ENCODE data around the gene CCDC3. TPM values are rescaled to one million over a fixed set of nuclear protein-coding genes. Genes with fewer than 3 reads are reported as not detected.

CCDC3 gene
- total RNA-seq, 1 donor from 2014 or later: 1.1 TPM

DNA sequence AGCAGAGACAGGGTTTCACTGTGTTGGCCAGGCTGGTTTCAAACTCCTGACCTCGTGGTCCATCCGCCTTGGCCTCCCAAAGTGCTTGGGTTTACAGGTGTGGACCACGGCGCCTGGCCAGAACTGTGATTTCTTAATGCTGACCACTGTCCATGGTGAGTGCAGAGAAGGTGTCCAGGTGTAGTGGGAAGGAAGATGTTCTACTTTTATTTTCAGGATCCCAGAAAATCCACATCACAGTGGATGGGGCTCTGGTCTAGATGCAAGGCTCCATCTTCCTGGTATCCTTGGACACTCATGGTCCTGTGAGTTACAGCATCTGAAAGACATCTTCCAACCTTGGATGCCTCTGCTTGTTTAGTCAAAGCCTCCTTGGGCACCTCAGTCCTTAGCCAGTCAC is 92.7 kb downstream of the CCDC3 start:
- no peaks in the 10 kb centered on the region for H3K36me3 Mint-ChIP-seq (ENCODE audit: insufficient read depth)
- H3K9me3 Mint-ChIP-seq (ENCODE audit: low read depth): peaks cover 11% of the 10 kb centered on the region
- no peak for DNase-seq (ENCODE audit: low spot score, unreplicated experiment)
- TF ChIP-seq, protein P1, sequence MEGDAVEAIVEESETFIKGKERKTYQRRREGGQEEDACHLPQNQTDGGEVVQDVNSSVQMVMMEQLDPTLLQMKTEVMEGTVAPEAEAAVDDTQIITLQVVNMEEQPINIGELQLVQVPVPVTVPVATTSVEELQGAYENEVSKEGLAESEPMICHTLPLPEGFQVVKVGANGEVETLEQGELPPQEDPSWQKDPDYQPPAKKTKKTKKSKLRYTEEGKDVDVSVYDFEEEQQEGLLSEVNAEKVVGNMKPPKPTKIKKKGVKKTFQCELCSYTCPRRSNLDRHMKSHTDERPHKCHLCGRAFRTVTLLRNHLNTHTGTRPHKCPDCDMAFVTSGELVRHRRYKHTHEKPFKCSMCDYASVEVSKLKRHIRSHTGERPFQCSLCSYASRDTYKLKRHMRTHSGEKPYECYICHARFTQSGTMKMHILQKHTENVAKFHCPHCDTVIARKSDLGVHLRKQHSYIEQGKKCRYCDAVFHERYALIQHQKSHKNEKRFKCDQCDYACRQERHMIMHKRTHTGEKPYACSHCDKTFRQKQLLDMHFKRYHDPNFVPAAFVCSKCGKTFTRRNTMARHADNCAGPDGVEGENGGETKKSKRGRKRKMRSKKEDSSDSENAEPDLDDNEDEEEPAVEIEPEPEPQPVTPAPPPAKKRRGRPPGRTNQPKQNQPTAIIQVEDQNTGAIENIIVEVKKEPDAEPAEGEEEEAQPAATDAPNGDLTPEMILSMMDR (IDR thresholded peaks at IDR 0.05; ENCODE audit: unreplicated experiment): no peak
- peaks cover 11% of the 10 kb centered on the region for H3K27me3 Mint-ChIP-seq
- H3K4me3 Mint-ChIP-seq (ENCODE audit: low read depth): no peak overlapping the region
- peaks cover 5% of the 10 kb centered on the region for H3K4me1 Mint-ChIP-seq (ENCODE audit: low read depth)
- no peak overlapping the region for H3K27ac Mint-ChIP-seq

DNA sequence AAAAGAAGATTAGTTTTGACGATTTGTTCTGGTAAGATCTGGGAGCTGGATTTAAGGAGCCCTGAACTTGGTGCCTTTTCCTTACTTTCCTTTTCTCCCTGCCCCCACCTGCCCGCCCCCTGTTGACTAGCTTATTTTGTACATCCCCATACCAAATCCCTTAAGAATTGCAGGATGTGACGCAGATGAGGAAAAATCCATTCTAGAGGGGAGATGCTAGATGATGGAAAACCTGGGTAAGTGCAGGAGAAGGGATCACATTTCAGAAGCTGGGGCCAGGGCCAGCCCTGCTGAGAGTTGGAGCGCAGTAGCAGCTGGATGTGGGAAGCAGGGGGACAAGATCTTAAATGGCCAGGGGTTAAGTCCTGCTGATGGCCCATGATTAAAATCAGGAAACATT is 93.9 kb downstream of the CCDC3 start:
- Mint-ChIP-seq H3K27me3 (peaks cover 11% of the 10 kb centered on the region), H3K4me1 (ENCODE audit: low read depth) (peaks cover 5% of the 10 kb centered on the region), H3K4me3 (ENCODE audit: low read depth) (no peak overlapping the region), H3K36me3 (ENCODE audit: insufficient read depth) (no peaks in the 10 kb centered on the region), H3K9me3 (ENCODE audit: low read depth) (peaks cover 9% of the 10 kb centered on the region), H3K27ac (no peak overlapping the region)
- TF ChIP-seq, protein P1 (IDR thresholded peaks at IDR 0.05; ENCODE audit: unreplicated experiment): no peak
- no peak for DNase-seq (ENCODE audit: low spot score, unreplicated experiment)

DNA sequence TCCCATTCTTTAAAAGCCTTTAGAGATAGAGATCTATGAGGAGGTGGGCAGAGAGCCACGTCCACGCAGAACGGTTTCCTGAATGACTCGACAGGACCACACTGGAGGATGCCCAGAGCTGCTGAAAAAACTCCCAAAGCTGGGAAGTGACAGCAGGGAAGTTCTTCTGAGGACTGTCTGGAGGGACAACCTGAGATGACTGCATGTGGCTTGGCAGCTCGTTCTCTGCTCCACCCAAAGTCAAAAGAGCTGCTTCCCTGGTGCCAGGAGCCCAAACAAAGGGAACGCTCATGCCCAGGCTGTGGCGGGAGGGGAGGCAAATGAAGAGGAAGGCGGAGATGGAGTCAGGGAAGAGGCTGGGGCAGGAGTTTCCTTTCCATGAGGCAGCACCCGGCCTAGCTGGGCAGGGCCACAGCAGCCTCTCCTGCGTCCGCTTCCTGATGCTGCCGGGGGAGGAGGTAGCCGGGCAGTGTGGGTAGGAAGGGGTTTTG is 95.4 kb downstream of the CCDC3 start:
- TF ChIP-seq, protein P1 (IDR thresholded peaks at IDR 0.05; ENCODE audit: unreplicated experiment): no peak
- H3K4me3 Mint-ChIP-seq (ENCODE audit: low read depth): no peak overlapping the region
- no peak overlapping the region for H3K27ac Mint-ChIP-seq
- peaks cover 14% of the 10 kb centered on the region for H3K27me3 Mint-ChIP-seq
- peaks cover 5% of the 10 kb centered on the region for H3K4me1 Mint-ChIP-seq (ENCODE audit: low read depth)
- DNase-seq (ENCODE audit: low spot score, unreplicated experiment): no peak
- H3K36me3 Mint-ChIP-seq (ENCODE audit: insufficient read depth): no peaks in the 10 kb centered on the region
- H3K9me3 Mint-ChIP-seq (ENCODE audit: low read depth): no peaks in the 10 kb centered on the region

DNA sequence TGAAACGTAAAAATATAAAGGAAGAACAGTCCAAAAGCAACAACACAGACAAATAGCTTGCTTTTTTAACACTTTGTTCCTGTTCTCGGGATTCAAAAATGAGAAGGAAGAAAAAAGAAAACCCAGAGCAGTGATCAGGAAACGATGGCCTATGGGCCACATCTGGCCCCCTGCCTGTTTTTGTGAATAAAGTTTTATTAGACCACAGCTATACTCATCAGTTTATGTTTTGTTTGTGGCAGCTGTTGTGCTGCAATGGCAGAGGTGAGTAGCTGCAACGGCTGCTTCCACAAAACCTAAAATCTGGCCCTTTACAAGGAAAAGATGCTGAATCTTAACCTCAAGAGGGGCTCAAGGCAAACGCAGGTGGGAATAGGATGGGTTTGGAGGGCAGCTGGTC is 96.4 kb downstream of the CCDC3 start:
- TF ChIP-seq, protein P1 (IDR thresholded peaks at IDR 0.05; ENCODE audit: unreplicated experiment): no peak
- Mint-ChIP-seq H3K27ac (no peak overlapping the region), H3K4me1 (ENCODE audit: low read depth) (peaks cover 4% of the 10 kb centered on the region), H3K27me3 (peaks cover 14% of the 10 kb centered on the region), H3K4me3 (ENCODE audit: low read depth) (no peak overlapping the region), H3K9me3 (ENCODE audit: low read depth) (no peaks in the 10 kb centered on the region), H3K36me3 (ENCODE audit: insufficient read depth) (no peaks in the 10 kb centered on the region)
- no peak for DNase-seq (ENCODE audit: low spot score, unreplicated experiment)

DNA sequence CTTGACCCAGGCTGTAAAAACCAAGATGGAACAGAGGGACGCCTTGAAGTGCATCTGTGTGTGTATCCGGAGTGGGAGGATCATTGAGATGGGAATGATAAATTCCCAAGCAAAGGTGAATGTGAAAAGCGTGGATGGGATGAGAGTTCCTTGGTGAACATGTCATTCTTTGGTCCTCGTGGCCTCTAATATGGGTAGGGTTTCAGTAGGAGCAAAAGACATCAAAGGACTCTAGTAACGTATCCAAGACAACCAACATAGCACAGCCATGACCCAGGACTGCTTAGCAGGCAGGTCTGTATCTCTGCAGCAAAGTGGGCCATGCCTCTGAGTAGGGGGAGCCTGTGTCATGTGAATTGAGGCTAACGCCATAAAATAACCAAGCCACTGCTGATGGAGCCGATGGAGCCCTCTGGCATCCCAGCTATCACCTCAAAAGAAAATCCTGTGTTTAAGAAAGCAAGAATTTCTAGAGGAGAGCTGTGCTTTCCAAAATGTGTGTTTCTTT is 98.6 kb downstream of the CCDC3 start:
- TF ChIP-seq, protein P1 (IDR thresholded peaks at IDR 0.05; ENCODE audit: unreplicated experiment): no peak
- peaks cover 10% of the 10 kb centered on the region for H3K27me3 Mint-ChIP-seq
- no peak for DNase-seq (ENCODE audit: low spot score, unreplicated experiment)
- no peaks in the 10 kb centered on the region for H3K36me3 Mint-ChIP-seq (ENCODE audit: insufficient read depth)
- H3K4me3 Mint-ChIP-seq (ENCODE audit: low read depth): no peak overlapping the region
- H3K4me1 Mint-ChIP-seq (ENCODE audit: low read depth): no peaks in the 10 kb centered on the region
- H3K9me3 Mint-ChIP-seq (ENCODE audit: low read depth): no peaks in the 10 kb centered on the region
- no peak overlapping the region for H3K27ac Mint-ChIP-seq
